ENCODE measurements around the gene POLA2. TPM values are rescaled to one million over a fixed set of nuclear protein-coding genes. Genes with fewer than 3 reads are reported as not detected.
"Not testable (repeated sequence)": the region's sequence is repeated elsewhere in the genome, so short reads cannot be mapped to it uniquely, and the experiment has no call there.

The POLA2 gene
- total and polyA plus RNA-seq, 4 donors = 3.0 to 9.2 (median 3.8) TPM

DNA sequence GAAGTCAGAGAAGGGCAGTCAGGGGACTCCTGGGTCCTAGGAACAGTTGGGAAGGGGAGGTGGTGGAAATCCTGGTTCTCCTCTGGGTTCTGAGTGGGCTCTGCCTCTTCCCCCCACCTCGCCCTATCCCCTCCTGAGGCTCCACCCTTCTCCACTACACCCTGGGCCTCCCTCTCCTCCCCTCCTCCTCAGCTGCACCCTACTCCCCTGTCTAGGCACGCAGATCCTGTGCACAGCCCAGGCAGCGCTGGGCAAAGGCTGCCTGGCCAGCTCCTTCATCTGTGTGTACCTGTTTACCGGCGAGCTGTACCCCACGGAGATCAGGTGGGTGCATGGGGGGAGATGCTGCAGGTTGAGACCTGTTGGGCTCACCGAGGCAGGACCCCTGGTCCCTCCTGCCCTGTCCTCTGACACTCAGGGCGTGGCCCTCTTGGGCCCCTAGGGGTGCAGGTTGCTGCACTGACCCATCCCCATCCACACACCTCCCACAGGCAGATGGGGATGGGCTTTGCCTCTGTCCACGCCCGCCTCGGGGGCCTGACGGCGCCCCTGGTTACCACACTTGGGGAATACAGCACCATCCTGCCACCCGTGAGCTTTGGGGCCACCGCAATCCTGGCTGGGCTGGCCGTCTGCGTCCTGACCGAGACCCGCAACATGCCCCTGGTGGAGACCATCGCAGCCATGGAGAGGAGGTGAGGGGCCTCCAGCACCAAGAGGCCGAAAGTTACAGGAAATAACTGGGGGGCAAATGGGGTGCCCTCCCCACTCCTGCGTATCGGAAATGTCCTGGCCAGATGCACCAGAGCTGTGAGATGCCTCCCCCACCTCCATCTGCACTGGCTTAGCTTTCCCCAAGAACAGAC lies 25.3 kb upstream of the POLA2 start:
- Histone ChIP-seq H3K27ac (ENCODE audit: low read depth in 1 of 2, low read length in 2 of 2) (no peak overlapping the region), H3K4me3 (ENCODE audit: low read length in 2 of 2) (no peak overlapping the region), H3K9me3 (ENCODE audit: control insufficient read depth, low read length) (no peaks in the 10 kb centered on the region), H3K4me1 (ENCODE audit: control insufficient read depth in 1 of 2, insufficient read depth in 2 of 2, low read length in 2 of 2) (no peaks in the 10 kb centered on the region), H3K36me3 (ENCODE audit: control insufficient read depth in 1 of 2, insufficient read depth in 2 of 2, low read length in 1 of 2) (no peaks in the 10 kb centered on the region), H3K27me3 (ENCODE audit: control insufficient read depth in 1 of 2, insufficient read depth in 2 of 2, low read length in 1 of 2) (no peaks in the 10 kb centered on the region)
- intact Hi-C loops (cut with DNase I) = no loop called here
- WGBS, 2 donors = 79 to 83% methylated on average over 22 to 23 of the region's 23 CpGs
- ATAC-seq (ENCODE audit: low FRiP score) (no peak), DNase-seq (no peak)

DNA sequence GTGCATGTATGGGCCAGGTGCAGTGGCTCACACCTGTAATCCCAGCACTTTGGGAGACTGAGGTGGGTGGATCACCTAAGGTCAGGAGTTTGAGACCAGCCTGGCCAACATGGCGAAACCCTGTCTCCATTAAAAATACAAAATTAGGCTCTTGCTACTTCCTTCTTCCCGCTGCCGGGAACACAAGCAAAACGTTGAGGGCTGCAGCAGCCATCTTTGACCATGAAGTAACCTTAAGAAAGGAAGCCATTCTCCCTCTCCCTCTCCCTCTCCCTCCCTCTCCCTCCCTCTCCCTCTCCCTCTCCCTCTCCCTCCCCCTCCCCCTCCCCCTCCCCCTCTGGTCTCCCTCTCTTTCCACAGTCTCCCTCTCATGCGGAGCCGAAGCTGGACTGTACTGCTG lies 23.5 kb upstream of the POLA2 start:
- DNase-seq; H3K27ac ChIP-seq (ENCODE audit: low read depth in 1 of 2, low read length in 2 of 2); intact Hi-C loops (cut with DNase I); H3K36me3 ChIP-seq (ENCODE audit: control insufficient read depth in 1 of 2, insufficient read depth in 2 of 2, low read length in 1 of 2); H3K9me3 ChIP-seq (ENCODE audit: control insufficient read depth, low read length); ATAC-seq (ENCODE audit: low FRiP score); H3K4me3 ChIP-seq (ENCODE audit: low read length in 2 of 2); H3K4me1 ChIP-seq (ENCODE audit: control insufficient read depth in 1 of 2, insufficient read depth in 2 of 2, low read length in 2 of 2); H3K27me3 ChIP-seq (ENCODE audit: control insufficient read depth in 1 of 2, insufficient read depth in 2 of 2, low read length in 1 of 2): not testable (repeated sequence)
- WGBS, 2 donors = 60% methylated on average over 4 of the region's 6 CpGs

DNA sequence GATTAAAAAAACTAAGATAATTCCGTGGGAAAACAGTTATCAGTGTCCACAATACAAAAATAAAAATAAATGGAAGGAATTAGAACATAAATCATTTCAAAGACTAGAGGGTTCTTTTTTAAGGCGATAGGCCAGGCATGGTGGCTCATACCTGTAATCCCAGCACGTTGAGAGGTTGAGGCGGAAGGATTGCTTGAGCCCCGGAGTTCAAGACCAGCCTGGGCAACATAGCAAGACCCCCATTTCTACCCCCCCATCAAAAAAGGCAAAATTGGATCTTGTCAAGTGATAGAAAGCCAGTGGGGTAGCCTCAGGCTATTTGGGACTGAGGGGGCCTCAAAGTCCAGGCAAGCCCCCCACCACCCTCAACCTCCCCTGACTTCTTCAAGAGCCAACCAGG lies 20.6 kb upstream of the POLA2 start:
- ATAC-seq (ENCODE audit: low FRiP score) (no peak), DNase-seq (no peak)
- H3K4me3 ChIP-seq (ENCODE audit: low read length in 2 of 2) = no peak overlapping the region
- intact Hi-C loops (cut with DNase I) = no loop called here
- H3K27me3 ChIP-seq (ENCODE audit: control insufficient read depth in 1 of 2, insufficient read depth in 2 of 2, low read length in 1 of 2) = no peaks in the 10 kb centered on the region
- H3K27ac ChIP-seq (ENCODE audit: low read depth in 1 of 2, low read length in 2 of 2) = no peak overlapping the region
- 56 to 57% methylated on average over 5 of the region's 5 CpGs for WGBS, 2 donors
- H3K9me3 ChIP-seq (ENCODE audit: control insufficient read depth, low read length) = no peaks in the 10 kb centered on the region
- H3K4me1 ChIP-seq (ENCODE audit: control insufficient read depth in 1 of 2, insufficient read depth in 2 of 2, low read length in 2 of 2) = no peaks in the 10 kb centered on the region
- H3K36me3 ChIP-seq (ENCODE audit: control insufficient read depth in 1 of 2, insufficient read depth in 2 of 2, low read length in 1 of 2) = no peaks in the 10 kb centered on the region

DNA sequence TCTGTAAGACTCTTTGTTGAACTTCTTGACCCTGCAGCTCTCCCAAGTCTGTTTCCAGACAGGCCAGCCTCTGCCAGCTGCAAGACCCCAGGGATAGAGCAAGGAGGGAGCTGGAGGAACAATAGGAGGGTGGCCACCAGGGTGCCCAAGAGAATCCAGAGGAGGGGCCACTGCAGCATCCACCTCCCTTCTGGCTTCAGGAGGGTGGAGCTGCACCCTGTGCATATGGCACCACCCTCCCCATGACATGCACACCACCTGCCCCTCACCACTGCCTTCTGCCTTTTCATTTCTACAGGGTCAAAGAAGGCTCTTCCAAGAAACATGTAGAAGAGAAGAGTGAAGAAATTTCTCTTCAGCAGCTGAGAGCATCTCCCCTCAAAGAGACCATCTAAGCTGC lies 20.1 kb upstream of the POLA2 start:
- ATAC-seq (ENCODE audit: low FRiP score) (no peak), DNase-seq (no peak)
- Histone ChIP-seq H3K36me3 (ENCODE audit: control insufficient read depth in 1 of 2, insufficient read depth in 2 of 2, low read length in 1 of 2) (no peaks in the 10 kb centered on the region), H3K4me1 (ENCODE audit: control insufficient read depth in 1 of 2, insufficient read depth in 2 of 2, low read length in 2 of 2) (no peaks in the 10 kb centered on the region), H3K27me3 (ENCODE audit: control insufficient read depth in 1 of 2, insufficient read depth in 2 of 2, low read length in 1 of 2) (no peaks in the 10 kb centered on the region), H3K9me3 (ENCODE audit: control insufficient read depth, low read length) (no peaks in the 10 kb centered on the region), H3K27ac (ENCODE audit: low read depth in 1 of 2, low read length in 2 of 2) (no peak overlapping the region), H3K4me3 (ENCODE audit: low read length in 2 of 2) (no peak overlapping the region)
- intact Hi-C loops (cut with DNase I) = no loop called here

- 87% methylated on average over 6 of the region's 6 CpGs for WGBS, 2 donors
- no peak for ATAC-seq (ENCODE audit: low FRiP score)
- Histone ChIP-seq H3K4me1 (ENCODE audit: control insufficient read depth in 1 of 2, insufficient read depth in 2 of 2, low read length in 2 of 2) (no peaks in the 10 kb centered on the region), H3K27me3 (ENCODE audit: control insufficient read depth in 1 of 2, insufficient read depth in 2 of 2, low read length in 1 of 2) (no peaks in the 10 kb centered on the region), H3K9me3 (ENCODE audit: control insufficient read depth, low read length) (no peaks in the 10 kb centered on the region), H3K36me3 (ENCODE audit: control insufficient read depth in 1 of 2, insufficient read depth in 2 of 2, low read length in 1 of 2) (no peaks in the 10 kb centered on the region), H3K27ac (ENCODE audit: low read depth in 1 of 2, low read length in 2 of 2) (no peak overlapping the region), H3K4me3 (ENCODE audit: low read length in 2 of 2) (no peak overlapping the region)
- no peak for DNase-seq
- intact Hi-C loops (cut with DNase I) = no loop called here
Observed at GRCh38 chr11:65242389-65242788, 19.4 kb upstream of the POLA2 start.

DNA sequence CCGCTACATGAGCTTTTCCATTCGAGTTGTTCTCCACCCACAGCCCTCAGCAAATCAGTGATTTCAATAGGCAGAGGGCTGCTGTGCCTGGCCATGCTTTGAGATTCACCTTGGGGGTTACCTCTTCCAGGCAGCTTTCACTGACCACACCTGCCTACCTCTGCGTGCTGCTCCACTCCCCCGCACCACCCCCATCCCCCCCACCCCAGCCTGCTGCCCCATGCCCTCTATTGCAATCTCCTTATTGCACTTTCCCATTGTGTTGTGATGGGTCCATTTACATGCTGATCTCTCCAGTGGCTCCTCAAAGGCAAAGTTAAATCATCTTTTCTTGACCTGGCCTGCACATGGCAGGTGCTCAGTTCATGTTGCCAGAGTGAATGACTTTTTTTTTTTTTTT lies 18.0 kb upstream of the POLA2 start:
- ATAC-seq (ENCODE audit: low FRiP score) (no peak), DNase-seq (no peak)
- no peaks in the 10 kb centered on the region for H3K36me3 ChIP-seq (ENCODE audit: control insufficient read depth in 1 of 2, insufficient read depth in 2 of 2, low read length in 1 of 2)
- H3K27me3 ChIP-seq (ENCODE audit: control insufficient read depth in 1 of 2, insufficient read depth in 2 of 2, low read length in 1 of 2) = no peaks in the 10 kb centered on the region
- H3K27ac ChIP-seq (ENCODE audit: low read depth in 1 of 2, low read length in 2 of 2) = no peak overlapping the region
- no peaks in the 10 kb centered on the region for H3K4me1 ChIP-seq (ENCODE audit: control insufficient read depth in 1 of 2, insufficient read depth in 2 of 2, low read length in 2 of 2)
- H3K4me3 ChIP-seq (ENCODE audit: low read length in 2 of 2) = no peak overlapping the region
- intact Hi-C loops (cut with DNase I) = no loop called here
- WGBS, 2 donors = 41 to 50% methylated on average over 4 of the region's 4 CpGs
- no peaks in the 10 kb centered on the region for H3K9me3 ChIP-seq (ENCODE audit: control insufficient read depth, low read length)

- DNase-seq; H3K4me1 ChIP-seq (ENCODE audit: control insufficient read depth in 1 of 2, insufficient read depth in 2 of 2, low read length in 2 of 2); H3K9me3 ChIP-seq (ENCODE audit: control insufficient read depth, low read length); intact Hi-C loops (cut with DNase I); H3K36me3 ChIP-seq (ENCODE audit: control insufficient read depth in 1 of 2, insufficient read depth in 2 of 2, low read length in 1 of 2); H3K4me3 ChIP-seq (ENCODE audit: low read length in 2 of 2); H3K27ac ChIP-seq (ENCODE audit: low read depth in 1 of 2, low read length in 2 of 2); ATAC-seq (ENCODE audit: low FRiP score); H3K27me3 ChIP-seq (ENCODE audit: control insufficient read depth in 1 of 2, insufficient read depth in 2 of 2, low read length in 1 of 2): not testable (repeated sequence)
- WGBS, 2 donors = 89 to 91% methylated on average over 8 of the region's 8 CpGs
Observed at GRCh38 chr11:65245046-65245445, 16.7 kb upstream of the POLA2 start.

DNA sequence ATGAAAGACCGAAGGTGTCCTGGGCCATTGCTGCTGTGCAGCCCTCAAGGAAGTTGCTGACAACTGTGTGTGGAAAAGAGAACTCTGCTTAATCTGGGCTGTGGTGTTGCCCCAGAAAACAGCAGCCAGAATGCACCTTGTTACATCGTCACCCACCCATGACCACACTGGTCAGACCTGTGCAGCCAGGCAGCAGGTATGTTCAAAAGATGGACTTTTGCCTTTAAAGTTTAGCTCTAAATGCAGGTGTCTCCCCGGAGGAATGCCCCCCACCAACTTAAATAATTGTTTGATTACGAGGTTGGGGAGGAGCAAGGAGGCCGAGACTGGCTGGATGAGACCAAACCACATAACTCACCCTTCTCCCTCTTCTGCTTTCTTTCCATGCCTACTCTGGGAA lies 15.3 kb upstream of the POLA2 start:
- Histone ChIP-seq H3K4me3 (ENCODE audit: low read length in 2 of 2) (no peak overlapping the region), H3K9me3 (ENCODE audit: control insufficient read depth, low read length) (no peaks in the 10 kb centered on the region), H3K27me3 (ENCODE audit: control insufficient read depth in 1 of 2, insufficient read depth in 2 of 2, low read length in 1 of 2) (no peaks in the 10 kb centered on the region), H3K27ac (ENCODE audit: low read depth in 1 of 2, low read length in 2 of 2) (no peak overlapping the region), H3K36me3 (ENCODE audit: control insufficient read depth in 1 of 2, insufficient read depth in 2 of 2, low read length in 1 of 2) (no peaks in the 10 kb centered on the region), H3K4me1 (ENCODE audit: control insufficient read depth in 1 of 2, insufficient read depth in 2 of 2, low read length in 2 of 2) (no peaks in the 10 kb centered on the region)
- 79 to 83% methylated on average over 5 of the region's 5 CpGs for WGBS, 2 donors
- intact Hi-C loops (cut with DNase I) = no loop called here
- DNase-seq (no peak), ATAC-seq (ENCODE audit: low FRiP score) (no peak)

DNA sequence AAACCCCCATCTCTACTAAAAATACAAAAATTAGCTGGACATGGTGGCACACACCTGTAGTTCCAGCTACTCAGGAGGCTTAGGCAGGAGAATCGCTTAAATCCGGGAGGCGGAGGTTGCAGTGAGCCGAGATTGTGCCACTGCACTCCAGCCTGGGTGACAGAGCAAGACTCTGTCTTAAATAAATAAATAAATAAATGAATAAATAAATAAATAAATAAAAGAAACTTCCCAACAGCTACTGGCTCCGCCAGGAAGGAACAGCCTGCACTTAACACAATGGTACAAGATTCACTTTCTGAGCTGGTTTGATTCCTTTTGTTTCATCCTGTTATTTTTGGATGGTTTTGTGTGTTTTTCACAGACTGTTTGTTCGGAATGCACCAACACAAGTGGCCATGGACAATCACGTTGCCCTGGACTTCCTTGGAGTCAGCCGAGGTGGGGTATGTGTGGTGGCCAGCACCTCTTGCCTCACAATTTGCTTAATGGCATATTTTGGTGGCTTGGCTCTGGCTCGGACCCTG lies 13.5 kb upstream of the POLA2 start:
- DNase-seq; intact Hi-C loops (cut with DNase I); H3K36me3 ChIP-seq (ENCODE audit: control insufficient read depth in 1 of 2, insufficient read depth in 2 of 2, low read length in 1 of 2); H3K27ac ChIP-seq (ENCODE audit: low read depth in 1 of 2, low read length in 2 of 2); H3K4me3 ChIP-seq (ENCODE audit: low read length in 2 of 2); H3K4me1 ChIP-seq (ENCODE audit: control insufficient read depth in 1 of 2, insufficient read depth in 2 of 2, low read length in 2 of 2); ATAC-seq (ENCODE audit: low FRiP score); H3K9me3 ChIP-seq (ENCODE audit: control insufficient read depth, low read length); H3K27me3 ChIP-seq (ENCODE audit: control insufficient read depth in 1 of 2, insufficient read depth in 2 of 2, low read length in 1 of 2): not testable (repeated sequence)
- 72 to 74% methylated on average over 9 of the region's 9 CpGs for WGBS, 2 donors

All from aorta (tissue), 5 donors.